HEK293T (cell line): ENCODE results near the gene GPD2.

ENCODE experiments used
- BHLHE40 ChIP-seq: fragments of 450-650 bp; IDR thresholded peaks from 2 replicates; pipeline ENCODE4 v1.6.1; 2016; ENCODE audit warnings: mild to moderate bottlenecking, moderate library complexity, borderline replicate concordance
- FOXK2 ChIP-seq: fragments of 450-650 bp; IDR thresholded peaks from 2 replicates; pipeline ENCODE4 v1.6.1; 2016; ENCODE audit warnings: mild to moderate bottlenecking
- LEF1 ChIP-seq: fragments of 450-650 bp; IDR thresholded peaks from 2 replicates; pipeline ENCODE4 v1.6.1; 2017; ENCODE audit warnings: mild to moderate bottlenecking, borderline replicate concordance
- NFRKB ChIP-seq: fragments of 450-650 bp; IDR thresholded peaks from 2 replicates; pipeline ENCODE4 v1.6.1; 2016; ENCODE audit warnings: mild to moderate bottlenecking, moderate library complexity
- TARDBP ChIP-seq: fragments of 450-650 bp; IDR thresholded peaks from 2 replicates; pipeline ENCODE4 v1.6.1; 2016

DNA sequence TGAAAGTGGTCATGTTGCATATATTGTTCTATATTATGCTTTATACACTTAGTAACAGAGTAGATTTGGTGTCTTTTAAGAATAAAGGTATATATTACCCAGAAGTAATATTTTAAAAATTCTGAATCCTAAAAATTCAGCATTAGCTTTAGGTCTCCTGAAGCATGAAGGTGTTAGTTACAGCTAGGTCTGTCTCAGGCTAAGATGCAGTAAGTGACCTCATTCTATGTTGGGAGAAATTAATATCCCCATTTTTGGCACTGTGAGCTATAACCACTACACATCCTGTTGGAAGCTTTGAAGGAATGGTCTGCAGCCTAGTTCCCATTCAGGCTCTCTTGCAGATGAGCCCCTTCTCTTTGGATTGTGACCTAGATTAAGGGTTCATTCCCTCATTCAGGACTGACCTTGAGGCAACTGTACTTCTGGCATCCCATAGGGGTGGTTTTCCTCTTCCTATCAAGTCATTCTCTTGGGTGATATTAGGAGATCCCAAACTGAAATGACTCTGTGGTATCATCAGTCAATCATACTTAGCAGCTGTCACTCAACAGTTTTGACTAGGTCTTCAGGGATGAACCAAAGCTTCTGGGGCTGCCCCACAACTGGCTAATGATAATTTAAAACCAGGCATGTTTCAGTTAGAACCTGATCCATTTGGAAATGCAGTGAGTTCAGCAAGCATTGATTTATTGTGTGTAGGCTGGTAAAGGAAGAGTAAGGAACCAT, 117.7 kb downstream of the GPD2 start:
- no peak for TF ChIP-seq LEF1
- no peak for TF ChIP-seq TARDBP
- no peak for TF ChIP-seq NFRKB
- TF ChIP-seq BHLHE40: no peak
- no peak for TF ChIP-seq FOXK2
